Loucy (cell line): ENCODE data around the gene BCKDHA.

Experiments
- H2AFZ ChIP-seq: fragments of 200-600 bp; sonication (generic); 2 replicates; pipeline ENCODE4 v1.6.0; 2016; ENCODE audit warnings: antibody characterized with exemption, mild to moderate bottlenecking, low read length, moderate library complexity
- H3F3A ChIP-seq: fragments of 200-600 bp; 2 replicates; pipeline ENCODE4 v1.6.0; 2016; ENCODE audit warnings: antibody characterized with exemption, low read depth, mild to moderate bottlenecking
- H3K27me3 ChIP-seq: fragments of 200-600 bp; sonication (generic); 2 replicates; pipeline ENCODE4 v1.6.1; 2014; ENCODE audit warnings: low read length, mild to moderate bottlenecking; ENCODE audit not compliant: insufficient read depth, poor library complexity, severe bottlenecking
- H3K36me3 ChIP-seq: fragments of 200-600 bp; sonication (generic); 2 replicates; pipeline ENCODE4 v1.6.1; 2016; ENCODE audit warnings: low read length; ENCODE audit not compliant: insufficient read depth
- H3K4me1 ChIP-seq: fragments of 200-600 bp; sonication (generic); 2 replicates; pipeline ENCODE4 v1.5.1; 2014; ENCODE audit warnings: low read length, mild to moderate bottlenecking; ENCODE audit not compliant: insufficient read depth, poor library complexity, severe bottlenecking
- H3K4me2 ChIP-seq: fragments of 200-600 bp; sonication (generic); 2 replicates; pipeline ENCODE4 v1.6.0; 2014; ENCODE audit warnings: antibody characterized with exemption, low read length, low read depth, mild to moderate bottlenecking; ENCODE audit not compliant: poor library complexity, severe bottlenecking
- H3K4me3 ChIP-seq: fragments of 200-600 bp; sonication (generic); 2 replicates; pipeline ENCODE4 v1.5.1; 2014; ENCODE audit warnings: low read length, mild to moderate bottlenecking, mixed read lengths; ENCODE audit not compliant: poor library complexity, severe bottlenecking
- H3K79me2 ChIP-seq: fragments of 200-600 bp; sonication (generic); 2 replicates; pipeline ENCODE4 v1.6.1; 2014; ENCODE audit warnings: low read length; ENCODE audit not compliant: insufficient read depth
- H3K9ac ChIP-seq: fragments of 200-600 bp; sonication (generic); 2 replicates; pipeline ENCODE4 v1.6.0; 2014; ENCODE audit warnings: mild to moderate bottlenecking, low read depth, low read length, moderate library complexity; ENCODE audit not compliant: poor library complexity, severe bottlenecking
- H3K9me2 ChIP-seq: fragments of 200-600 bp; sonication (generic); replicated peaks from 2 replicates; pipeline ENCODE4 v1.6.1; 2016; ENCODE audit warnings: low read depth, low read length, mixed read lengths
- H3K9me3 ChIP-seq: fragments of 200-600 bp; sonication (generic); 2 replicates; pipeline ENCODE4 v1.6.1; 2014; ENCODE audit warnings: mild to moderate bottlenecking, antibody characterized with exemption, low read length, low read depth; ENCODE audit not compliant: insufficient read depth
- H4K20me1 ChIP-seq: fragments of 200-600 bp; sonication (generic); 2 replicates; pipeline ENCODE4 v1.6.0; 2014; ENCODE audit warnings: antibody characterized with exemption, low read length, mild to moderate bottlenecking; ENCODE audit not compliant: insufficient read depth, poor library complexity, severe bottlenecking
- EZH2phosphoT487 ChIP-seq: fragments of 200-600 bp; IDR thresholded peaks from 2 replicates; pipeline ENCODE4 v1.6.1; 2018; ENCODE audit warnings: antibody characterized with exemption, mild to moderate bottlenecking, moderate library complexity, borderline replicate concordance
- TF ChIP-seq, protein P1 (sequence below): fragments of 200-600 bp; sonication (generic); conservative IDR thresholded peaks from 2 replicates; pipeline ENCODE4 v1.5.1; 2014; ENCODE audit warnings: mild to moderate bottlenecking, antibody characterized with exemption, low read length

The BCKDHA gene

DNA sequence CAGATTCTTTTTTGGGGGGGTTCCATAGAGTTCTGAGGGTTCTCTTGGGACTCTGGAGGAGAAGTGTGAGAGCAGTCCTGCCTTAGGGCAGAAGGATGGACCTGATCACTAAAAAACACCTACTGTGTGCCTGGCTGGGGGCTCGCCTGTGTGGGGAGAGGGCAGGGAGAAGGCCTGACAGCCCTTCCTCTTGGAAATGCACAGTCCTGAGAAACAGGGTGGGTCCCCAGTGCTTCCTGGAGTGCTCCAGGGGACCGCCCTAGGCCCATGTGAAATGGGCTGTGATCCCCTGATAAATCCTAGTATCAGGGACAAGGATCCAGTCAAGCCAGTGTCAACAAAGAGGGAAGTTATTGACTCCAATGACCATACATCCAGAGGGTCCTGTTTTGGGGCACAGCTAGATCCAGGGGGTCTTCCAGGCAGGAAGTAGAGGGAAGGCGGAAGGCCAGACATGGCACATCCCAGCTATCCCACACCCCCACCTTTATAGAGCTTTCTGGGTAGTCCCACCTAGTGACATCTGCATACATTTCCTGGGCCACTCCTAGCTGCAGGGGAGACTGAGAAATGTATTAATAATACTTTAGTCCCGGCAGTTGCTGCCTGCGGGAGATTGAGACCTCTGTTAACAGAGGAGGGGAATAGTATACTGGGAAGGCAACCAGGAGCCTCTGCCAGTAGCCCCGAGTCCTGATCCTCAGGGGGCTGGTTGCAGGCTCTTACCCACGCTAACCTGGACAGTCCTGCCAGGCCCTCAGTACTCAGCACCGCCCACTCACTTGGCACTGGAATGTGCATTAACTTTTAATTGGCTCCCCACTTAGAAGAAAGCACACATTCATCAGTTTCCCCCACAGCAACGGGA lies 13.7 kb downstream of the BCKDHA start:
- H3K9ac ChIP-seq = no peak overlapping the region
- H4K20me1 ChIP-seq = no peaks in the 10 kb centered on the region
- TF ChIP-seq, protein P1, sequence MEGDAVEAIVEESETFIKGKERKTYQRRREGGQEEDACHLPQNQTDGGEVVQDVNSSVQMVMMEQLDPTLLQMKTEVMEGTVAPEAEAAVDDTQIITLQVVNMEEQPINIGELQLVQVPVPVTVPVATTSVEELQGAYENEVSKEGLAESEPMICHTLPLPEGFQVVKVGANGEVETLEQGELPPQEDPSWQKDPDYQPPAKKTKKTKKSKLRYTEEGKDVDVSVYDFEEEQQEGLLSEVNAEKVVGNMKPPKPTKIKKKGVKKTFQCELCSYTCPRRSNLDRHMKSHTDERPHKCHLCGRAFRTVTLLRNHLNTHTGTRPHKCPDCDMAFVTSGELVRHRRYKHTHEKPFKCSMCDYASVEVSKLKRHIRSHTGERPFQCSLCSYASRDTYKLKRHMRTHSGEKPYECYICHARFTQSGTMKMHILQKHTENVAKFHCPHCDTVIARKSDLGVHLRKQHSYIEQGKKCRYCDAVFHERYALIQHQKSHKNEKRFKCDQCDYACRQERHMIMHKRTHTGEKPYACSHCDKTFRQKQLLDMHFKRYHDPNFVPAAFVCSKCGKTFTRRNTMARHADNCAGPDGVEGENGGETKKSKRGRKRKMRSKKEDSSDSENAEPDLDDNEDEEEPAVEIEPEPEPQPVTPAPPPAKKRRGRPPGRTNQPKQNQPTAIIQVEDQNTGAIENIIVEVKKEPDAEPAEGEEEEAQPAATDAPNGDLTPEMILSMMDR = no peak
- no peak for TF ChIP-seq EZH2phosphoT487
- no peaks in the 10 kb centered on the region for H3F3A ChIP-seq
- H3K9me2 ChIP-seq = no peaks in the 10 kb centered on the region
- no peak overlapping the region for H3K4me2 ChIP-seq
- no peak overlapping the region for H2AFZ ChIP-seq
- H3K27me3 ChIP-seq = no peaks in the 10 kb centered on the region
- no peaks in the 10 kb centered on the region for H3K4me1 ChIP-seq
- peaks cover 5% of the 10 kb centered on the region; the same call in 1 of the 2 replicates for H3K36me3 ChIP-seq
- H3K4me3 ChIP-seq = no peak overlapping the region
- H3K9me3 ChIP-seq = no peaks in the 10 kb centered on the region
- no peaks in the 10 kb centered on the region for H3K79me2 ChIP-seq

DNA sequence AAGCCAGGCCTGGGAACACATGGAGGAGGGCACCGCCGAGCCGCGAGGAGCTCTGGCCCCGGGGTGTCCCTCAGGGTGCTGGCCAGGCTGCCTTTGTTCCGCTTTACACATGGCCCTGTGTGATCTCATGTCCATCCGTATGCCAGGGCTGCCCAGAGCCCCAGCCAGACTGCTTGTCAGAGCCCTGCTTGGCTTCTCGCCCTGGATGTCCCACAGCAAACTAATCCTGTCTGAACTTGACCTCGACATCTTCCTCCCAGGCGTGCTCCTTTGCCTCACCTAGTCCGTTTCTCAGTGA lies 14.3 kb downstream of the BCKDHA start:
- Histone ChIP-seq H3K9ac (no peak overlapping the region), H3K9me3 (no peaks in the 10 kb centered on the region), H3K9me2 (no peaks in the 10 kb centered on the region), H3K27me3 (no peaks in the 10 kb centered on the region), H3K4me1 (no peaks in the 10 kb centered on the region), H3K36me3 (peaks cover 5% of the 10 kb centered on the region; the same call in 1 of the 2 replicates), H3K4me3 (no peak overlapping the region), H3F3A (no peaks in the 10 kb centered on the region), H3K79me2 (no peaks in the 10 kb centered on the region), H4K20me1 (no peaks in the 10 kb centered on the region), H3K4me2 (no peak overlapping the region), H2AFZ (no peak overlapping the region)
- TF ChIP-seq EZH2phosphoT487 = no peak
- TF ChIP-seq, protein P1 = no peak

DNA sequence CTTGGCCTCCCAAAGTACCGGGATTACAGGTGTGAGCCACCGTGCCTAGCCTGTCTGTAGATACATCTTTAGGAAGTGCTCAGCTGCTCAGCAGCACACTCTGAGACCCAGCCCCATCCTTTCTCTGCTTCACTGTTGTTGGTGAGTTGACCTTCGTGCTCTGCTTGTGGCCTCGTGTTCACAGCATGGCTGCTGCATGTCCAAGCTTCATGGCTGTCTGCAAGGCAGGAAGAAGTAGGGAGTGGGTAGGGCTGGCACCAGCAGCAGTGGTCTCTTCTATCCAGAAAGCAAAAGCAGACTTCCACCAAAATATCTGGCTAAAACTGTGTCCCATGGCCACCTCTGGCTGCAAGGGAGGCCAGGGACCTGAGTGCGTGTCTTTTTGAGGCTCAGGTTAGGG lies 15.3 kb downstream of the BCKDHA start:
- H3K36me3 ChIP-seq = peaks cover 5% of the 10 kb centered on the region; the same call in 1 of the 2 replicates
- no peaks in the 10 kb centered on the region for H3K9me2 ChIP-seq
- no peak overlapping the region for H3K4me2 ChIP-seq
- no peaks in the 10 kb centered on the region for H3K27me3 ChIP-seq
- no peak overlapping the region for H2AFZ ChIP-seq
- H3K4me1 ChIP-seq = no peaks in the 10 kb centered on the region
- no peak overlapping the region for H3K4me3 ChIP-seq
- no peaks in the 10 kb centered on the region for H3K9me3 ChIP-seq
- no peaks in the 10 kb centered on the region for H3F3A ChIP-seq
- no peak for TF ChIP-seq EZH2phosphoT487
- TF ChIP-seq, protein P1 = no peak
- H4K20me1 ChIP-seq = no peaks in the 10 kb centered on the region
- H3K9ac ChIP-seq = no peak overlapping the region
- H3K79me2 ChIP-seq = no peaks in the 10 kb centered on the region
